Liver (tissue), 3 donors: ENCODE data around the gene JCHAIN.

ENCODE experiments used
- CTCF ChIP-seq: fragments of 150-350 bp; IDR thresholded peaks from 2 replicates; pipeline ENCODE4 v1.5.1; 2017; ENCODE audit warnings: improper control_type of control experiment, low read depth, low read length; ENCODE audit not compliant: missing input control
- EGR1 ChIP-seq, 2 donors: IDR thresholded peaks; 2 replicates each; pipeline ENCODE4 v1.6.1; 2016 to 2018; ENCODE audit warnings: antibody characterized with exemption in 2 of 2, low read depth in 2 of 2
- FOXA1 ChIP-seq: IDR thresholded peaks from 2 replicates; pipeline ENCODE4 v1.6.1; 2016; ENCODE audit warnings: antibody characterized with exemption
- GABPA ChIP-seq, 2 donors: IDR thresholded peaks in 1 of 2; conservative IDR thresholded peaks in 1 of 2; 2 replicates each; pipeline ENCODE4 v1.6.1; 2016; ENCODE audit warnings: antibody characterized with exemption in 2 of 2, mild to moderate bottlenecking in 1 of 2, moderate library complexity in 1 of 2
- HNF4A ChIP-seq, 2 donors: conservative IDR thresholded peaks; 2 replicates each; pipeline ENCODE4 v1.6.1; 2016; ENCODE audit warnings: antibody characterized with exemption in 2 of 2, mild to moderate bottlenecking in 2 of 2
- JUND ChIP-seq, 2 donors: IDR thresholded peaks; 2 replicates each; pipeline ENCODE4 v1.6.1; 2016; ENCODE audit warnings: antibody characterized with exemption in 2 of 2
- RAD21 ChIP-seq, 2 donors: IDR thresholded peaks; 2 replicates each; pipeline ENCODE4 v1.6.1; 2016; ENCODE audit warnings: antibody characterized with exemption in 2 of 2, mild to moderate bottlenecking in 2 of 2
- REST ChIP-seq: IDR thresholded peaks from 2 replicates; pipeline ENCODE4 v1.6.1; 2016; ENCODE audit warnings: antibody characterized with exemption, mild to moderate bottlenecking
- RXRA ChIP-seq, 2 donors: IDR thresholded peaks; 2 replicates each; pipeline ENCODE4 v1.6.1; 2017 to 2018; ENCODE audit warnings: antibody characterized with exemption in 2 of 2, mild to moderate bottlenecking in 1 of 2
- SP1 ChIP-seq: IDR thresholded peaks from 2 replicates; pipeline ENCODE4 v1.6.1; 2018; ENCODE audit warnings: antibody characterized with exemption, mild to moderate bottlenecking
- TAF1 ChIP-seq: conservative IDR thresholded peaks from 2 replicates; pipeline ENCODE4 v1.6.1; 2016; ENCODE audit warnings: antibody characterized with exemption, mild to moderate bottlenecking
- YY1 ChIP-seq: IDR thresholded peaks from 2 replicates; pipeline ENCODE4 v1.6.1; 2016; ENCODE audit warnings: antibody characterized with exemption, mild to moderate bottlenecking
- ZBTB33 ChIP-seq: IDR thresholded peaks from 2 replicates; pipeline ENCODE4 v1.6.1; 2016; ENCODE audit warnings: antibody characterized with exemption
- donor health status: healthy.
- donor health status: healthy.

- TF ChIP-seq CTCF, result no peak
- TF ChIP-seq SP1, result no peak
- TF ChIP-seq GABPA (IDR thresholded peaks at IDR 0.05 in 1 of 2, conservative IDR thresholded peaks at IDR 0.05 in 1 of 2), result no peak
- TF ChIP-seq YY1, result no peak
- no peak for TF ChIP-seq EGR1 (IDR thresholded peaks at IDR 0.05; ENCODE audit: low read depth in 2 of 2)
- no peak for TF ChIP-seq RAD21 (IDR thresholded peaks at IDR 0.05)
- no peak for TF ChIP-seq HNF4A (conservative IDR thresholded peaks at IDR 0.05)
- TF ChIP-seq FOXA1, result no peak
- no peak for TF ChIP-seq JUND (IDR thresholded peaks at IDR 0.05)
- no peak for TF ChIP-seq REST
- TF ChIP-seq RXRA (IDR thresholded peaks at IDR 0.05), result no peak
- TF ChIP-seq TAF1, result no peak
- TF ChIP-seq ZBTB33, result no peak
These were observed 42.0 kb downstream of the JCHAIN start for GRCh38 chr4:70624226-70624793.
